Activated T-cell treated with anti-CD3 and anti-CD28 coated beads, Interleukin-2, amount 50 U/mL, for 4 hours (primary cell): Measurements from ENCODE around the gene GAS5. TPM values are rescaled to one million over a fixed set of nuclear protein-coding genes. Genes with fewer than 3 reads are reported as not detected.

Source experiments
- ATAC-seq, 2 donors: fragments of 200-7000 bp; cut with Tn5 transposase; one replicate each; pipeline ENCODE4 v1.10.0; 2021
- DNase-seq: peaks from one replicate; pipeline ENCODE4 v3.0.0-alpha.2; 2020
- H3K27me3 Mint-ChIP-seq: one replicate; pipeline ENCODE4 v1.8.0; 2021; ENCODE audit warnings: low read depth, mixed read lengths
- H3K36me3 Mint-ChIP-seq: one replicate; pipeline ENCODE4 v1.8.0; 2022; ENCODE audit warnings: mixed read lengths; ENCODE audit not compliant: insufficient read depth
- H3K4me1 Mint-ChIP-seq: one replicate; pipeline ENCODE4 v1.8.0; 2021; ENCODE audit warnings: low read depth, mixed read lengths
- H3K4me3 Mint-ChIP-seq: one replicate; pipeline ENCODE4 v1.8.0; 2021; ENCODE audit warnings: mild to moderate bottlenecking, moderate library complexity, mixed read lengths
- H3K9me3 Mint-ChIP-seq: one replicate; pipeline ENCODE4 v1.8.0; 2021; ENCODE audit warnings: mixed read lengths
- total RNA-seq, 3 donors: library from RNA; stranded (reverse); gene quantifications; one replicate each; pipeline ENCODE4 v1.2.1, GENCODE V29; 2021

Gene GAS5
- total RNA-seq, 3 donors from 2014 or later: 836 to 968 (median 925) TPM

GRCh38 chr1:173824315-173825081 lies 43.3 kb downstream of the GAS5 start, which contains the start of the genes CENPL and DARS2:
Gene CENPL (minus strand): TSS chr1:173824883. CDS start chr1:173811299, 13,584 bp downstream.
Gene DARS2 (plus strand): TSS chr1:173824673. CDS start chr1:173825230, 557 bp downstream.
- H3K4me3 Mint-ChIP-seq: peak within 1 kb of the TSS; percentile 97
- H3K36me3 Mint-ChIP-seq: peaks cover 10% of the 10 kb centered on the region
- peaks cover 41% of the 10 kb centered on the region for H3K4me1 Mint-ChIP-seq
- DNase-seq: peak; percentile 81
- ATAC-seq: peak; percentile 92 to 93
- no peaks in the 10 kb centered on the region for H3K27me3 Mint-ChIP-seq
- no peaks in the 10 kb centered on the region for H3K9me3 Mint-ChIP-seq

- Mint-ChIP-seq H3K27me3 (no peaks in the 10 kb centered on the region), H3K4me1 (peaks cover 41% of the 10 kb centered on the region), H3K9me3 (no peaks in the 10 kb centered on the region), H3K36me3 (peaks cover 7% of the 10 kb centered on the region), H3K4me3 (peak overlapping the region; percentile 97)
- DNase-seq: no peak
- peak; percentile 46 to 47 for ATAC-seq
These were observed 43.9 kb downstream of the GAS5 start for GRCh38 chr1:173823781-173824314.

- no peaks in the 10 kb centered on the region for H3K27me3 Mint-ChIP-seq
- H3K9me3 Mint-ChIP-seq: no peaks in the 10 kb centered on the region
- no peak for ATAC-seq
- H3K4me1 Mint-ChIP-seq: peaks cover 34% of the 10 kb centered on the region
- peaks cover 9% of the 10 kb centered on the region for H3K36me3 Mint-ChIP-seq
- no peak overlapping the region for H3K4me3 Mint-ChIP-seq
- no peak for DNase-seq
These were observed 46.1 kb downstream of the GAS5 start for GRCh38 chr1:173821680-173822079.

GRCh38 chr1:173818459-173818858 lies 49.3 kb downstream of the GAS5 start:
- no peaks in the 10 kb centered on the region for H3K27me3 Mint-ChIP-seq
- H3K9me3 Mint-ChIP-seq: no peaks in the 10 kb centered on the region
- peaks cover 33% of the 10 kb centered on the region for H3K4me1 Mint-ChIP-seq
- no peak for ATAC-seq
- DNase-seq: no peak
- H3K4me3 Mint-ChIP-seq: no peak overlapping the region
- peaks cover 17% of the 10 kb centered on the region for H3K36me3 Mint-ChIP-seq

Other genes starting within 250 kb of the GAS5 start
- not detected for gene TEX50, start 232.7 kb downstream of the GAS5 start, total RNA-seq
- not detected for gene ANKRD45, start 198.1 kb downstream of the GAS5 start, total RNA-seq
- gene KLHL20, start 153.0 kb downstream of the GAS5 start, total RNA-seq: 10 to 100 TPM; 16.5 to 17.6 (median 16.9) TPM
- 10 to 100 TPM; 30.7 to 38.6 (median 35.5) TPM for gene DARS2, start 43.3 kb downstream of the GAS5 start, total RNA-seq
- 10 to 100 TPM; 13.9 to 15.9 (median 15.1) TPM for gene CENPL, start 43.1 kb downstream of the GAS5 start, total RNA-seq
- gene ZBTB37, start 391 bp upstream of the GAS5 start, total RNA-seq: 1 to 10 TPM; 5.8 to 8.1 (median 7.7) TPM
- under 1 TPM; 0.34 to 0.96 (median 0.52) TPM for gene SERPINC1, start 49.3 kb upstream of the GAS5 start, total RNA-seq
- 10 to 100 TPM; 37.1 to 40.3 (median 39.7) TPM for gene RC3H1, start 154.4 kb upstream of the GAS5 start, total RNA-seq